Raji (cell line): ENCODE data around the gene ZNF426.

Source experiments
- POLR2A ChIP-seq: IDR thresholded peaks from 2 replicates; pipeline ENCODE4 v1.6.1; 2011; ENCODE audit warnings: low read depth, low read length, control low read depth; ENCODE audit not compliant: insufficient read depth

ZNF426 gene

GRCh38 chr19:9538183-9539058 is at the start of gene ZNF426:
Gene ZNF426, minus strand, starts transcription at chr19:9538645. Its CDS starts 2,413 bp downstream, at chr19:9536232.
- TF ChIP-seq POLR2A = 0 out of 2 replicates have a peak, but pooled peaks have one; percentile 19

- TF ChIP-seq POLR2A = no peak
Measured at GRCh38 chr19:9586764-9587163, 48.3 kb upstream of the ZNF426 start.

- peak; percentile 80 for TF ChIP-seq POLR2A
Measured at GRCh38 chr19:9584073-9584833, 45.8 kb upstream of the ZNF426 start, which contains the start of gene ZNF121. Gene ZNF121, minus strand, starts transcription at chr19:9584504. Its CDS starts 16,407 bp downstream, at chr19:9568097.

GRCh38 chr19:9580728-9581127 is 42.3 kb upstream of the ZNF426 start:
- no peak for TF ChIP-seq POLR2A

- TF ChIP-seq POLR2A = no peak
Measured at GRCh38 chr19:9570255-9570654, 31.8 kb upstream of the ZNF426 start.

- TF ChIP-seq POLR2A = no peak
Measured at GRCh38 chr19:9566729-9567128, 28.3 kb upstream of the ZNF426 start.

- TF ChIP-seq POLR2A = no peak
Measured at GRCh38 chr19:9565900-9566705, 27.7 kb upstream of the ZNF426 start.

GRCh38 chr19:9552536-9553274 is 14.3 kb upstream of the ZNF426 start:
- no peak for TF ChIP-seq POLR2A

GRCh38 chr19:9547870-9548269 is 9.4 kb upstream of the ZNF426 start:
- TF ChIP-seq POLR2A = no peak

GRCh38 chr19:9535934-9536333 is 2.5 kb downstream of the ZNF426 start:
- TF ChIP-seq POLR2A = no peak

- no peak for TF ChIP-seq POLR2A
Measured at GRCh38 chr19:9531933-9532332, 6.5 kb downstream of the ZNF426 start.

GRCh38 chr19:9528757-9529336 is 9.6 kb downstream of the ZNF426 start:
- TF ChIP-seq POLR2A = no peak

- TF ChIP-seq POLR2A = no peak
Measured at GRCh38 chr19:9523885-9524474, 14.5 kb downstream of the ZNF426 start.

- no peak for TF ChIP-seq POLR2A
Measured at GRCh38 chr19:9507285-9507684, 31.2 kb downstream of the ZNF426 start.
